Measurements from ENCODE around the gene COBL.

DNA sequence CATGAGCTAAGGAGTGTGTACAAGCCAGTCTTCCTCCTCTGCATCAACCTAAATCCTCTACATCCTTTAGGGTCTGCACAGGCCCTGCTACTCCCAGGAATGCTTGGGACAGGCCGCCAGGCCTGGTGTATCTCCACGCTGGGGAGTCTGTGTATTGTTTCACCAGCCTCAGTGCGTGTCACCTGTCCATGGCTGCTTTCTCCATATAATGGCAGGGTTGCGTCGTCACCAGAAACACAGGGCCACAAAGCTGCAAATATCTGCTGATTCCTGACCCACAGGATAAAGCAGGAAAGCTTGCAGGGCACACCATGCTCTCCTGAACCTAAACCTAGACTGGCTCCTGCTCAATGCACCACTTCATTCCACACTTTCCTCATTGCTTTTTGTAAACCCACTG lies 45.6 kb downstream of the COBL start:
- TF ChIP-seq POLR2A (IDR thresholded peaks at IDR 0.05) (no peak), POLR2AphosphoS5 (IDR thresholded peaks at IDR 0.05) (no peak)
- TF ChIP-seq, protein P1, sequence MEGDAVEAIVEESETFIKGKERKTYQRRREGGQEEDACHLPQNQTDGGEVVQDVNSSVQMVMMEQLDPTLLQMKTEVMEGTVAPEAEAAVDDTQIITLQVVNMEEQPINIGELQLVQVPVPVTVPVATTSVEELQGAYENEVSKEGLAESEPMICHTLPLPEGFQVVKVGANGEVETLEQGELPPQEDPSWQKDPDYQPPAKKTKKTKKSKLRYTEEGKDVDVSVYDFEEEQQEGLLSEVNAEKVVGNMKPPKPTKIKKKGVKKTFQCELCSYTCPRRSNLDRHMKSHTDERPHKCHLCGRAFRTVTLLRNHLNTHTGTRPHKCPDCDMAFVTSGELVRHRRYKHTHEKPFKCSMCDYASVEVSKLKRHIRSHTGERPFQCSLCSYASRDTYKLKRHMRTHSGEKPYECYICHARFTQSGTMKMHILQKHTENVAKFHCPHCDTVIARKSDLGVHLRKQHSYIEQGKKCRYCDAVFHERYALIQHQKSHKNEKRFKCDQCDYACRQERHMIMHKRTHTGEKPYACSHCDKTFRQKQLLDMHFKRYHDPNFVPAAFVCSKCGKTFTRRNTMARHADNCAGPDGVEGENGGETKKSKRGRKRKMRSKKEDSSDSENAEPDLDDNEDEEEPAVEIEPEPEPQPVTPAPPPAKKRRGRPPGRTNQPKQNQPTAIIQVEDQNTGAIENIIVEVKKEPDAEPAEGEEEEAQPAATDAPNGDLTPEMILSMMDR (IDR thresholded peaks at IDR 0.05): no peak
